ENCODE measurements around the gene TRAF4. TPM values are rescaled to one million over a fixed set of nuclear protein-coding genes. Genes with fewer than 3 reads are reported as not detected.
A peak's percentile ranks its signal among the peaks of the same experiment; 100 is the strongest.

Gene TRAF4
- polyA plus RNA-seq, 1 donor from 2014 or later = 139 TPM

DNA sequence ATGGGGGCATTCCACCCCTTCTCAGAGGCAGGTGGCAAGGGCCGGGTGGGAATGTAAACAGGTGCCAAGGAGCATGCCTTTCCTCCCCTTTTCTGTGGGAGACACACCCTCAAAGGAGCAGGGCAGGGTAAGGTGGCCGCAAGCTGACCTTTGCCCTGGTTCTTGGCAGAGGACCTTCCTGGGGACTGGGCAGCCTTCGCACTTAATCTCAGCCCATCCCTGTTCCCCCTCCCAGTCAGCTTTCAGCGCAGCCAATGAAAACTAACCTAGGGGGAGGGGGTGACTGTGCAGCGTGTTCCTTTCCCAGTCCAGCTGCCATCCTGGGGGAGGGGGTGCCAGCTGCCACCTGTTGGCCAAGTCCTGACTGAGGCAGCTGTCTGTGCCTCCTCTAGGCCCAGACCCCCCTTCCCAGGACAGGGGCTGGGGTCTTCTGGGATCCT is 2.8 kb downstream of the TRAF4 start (continued):
- TF ChIP-seq, protein P1, sequence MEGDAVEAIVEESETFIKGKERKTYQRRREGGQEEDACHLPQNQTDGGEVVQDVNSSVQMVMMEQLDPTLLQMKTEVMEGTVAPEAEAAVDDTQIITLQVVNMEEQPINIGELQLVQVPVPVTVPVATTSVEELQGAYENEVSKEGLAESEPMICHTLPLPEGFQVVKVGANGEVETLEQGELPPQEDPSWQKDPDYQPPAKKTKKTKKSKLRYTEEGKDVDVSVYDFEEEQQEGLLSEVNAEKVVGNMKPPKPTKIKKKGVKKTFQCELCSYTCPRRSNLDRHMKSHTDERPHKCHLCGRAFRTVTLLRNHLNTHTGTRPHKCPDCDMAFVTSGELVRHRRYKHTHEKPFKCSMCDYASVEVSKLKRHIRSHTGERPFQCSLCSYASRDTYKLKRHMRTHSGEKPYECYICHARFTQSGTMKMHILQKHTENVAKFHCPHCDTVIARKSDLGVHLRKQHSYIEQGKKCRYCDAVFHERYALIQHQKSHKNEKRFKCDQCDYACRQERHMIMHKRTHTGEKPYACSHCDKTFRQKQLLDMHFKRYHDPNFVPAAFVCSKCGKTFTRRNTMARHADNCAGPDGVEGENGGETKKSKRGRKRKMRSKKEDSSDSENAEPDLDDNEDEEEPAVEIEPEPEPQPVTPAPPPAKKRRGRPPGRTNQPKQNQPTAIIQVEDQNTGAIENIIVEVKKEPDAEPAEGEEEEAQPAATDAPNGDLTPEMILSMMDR (IDR thresholded peaks at IDR 0.05; ENCODE audit: poor library complexity, severe bottlenecking) = no peak
- no peak for TF ChIP-seq EZH2 (IDR thresholded peaks at IDR 0.05; ENCODE audit: borderline replicate concordance, insufficient read depth, low read length, poor library complexity, severe bottlenecking)

DNA sequence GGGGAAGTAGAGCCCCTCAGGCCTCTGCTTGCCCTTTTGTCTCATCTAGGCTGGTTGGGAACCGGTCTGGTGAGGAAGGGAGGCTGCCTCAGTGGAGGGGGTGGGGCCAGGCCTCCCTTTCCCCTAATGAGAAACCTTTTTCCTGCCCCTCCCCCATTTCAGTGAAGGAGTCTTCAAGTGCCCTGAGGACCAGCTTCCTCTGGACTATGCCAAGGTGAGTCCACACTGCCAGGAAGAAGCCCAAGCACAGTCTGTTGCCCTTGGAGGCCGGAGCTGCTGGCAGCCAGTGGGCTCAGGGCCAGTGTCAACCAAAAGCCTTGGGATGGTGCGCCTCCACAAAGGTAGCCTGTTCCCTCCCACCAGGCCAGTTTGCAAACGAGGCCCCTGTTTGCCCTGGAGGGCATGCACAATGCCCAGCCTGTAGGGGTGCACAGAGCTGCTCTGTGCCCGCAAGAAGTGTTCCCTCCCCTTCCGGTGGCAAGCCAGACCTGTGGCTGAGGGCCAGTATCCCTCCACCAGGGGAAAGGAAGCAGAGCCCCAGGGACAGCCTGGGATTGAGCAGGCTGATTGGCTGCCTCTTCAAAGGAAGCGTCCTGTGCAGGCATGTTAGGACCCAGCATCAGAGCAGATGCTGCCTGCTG is 3.4 kb downstream of the TRAF4 start:
- H3K9me2 ChIP-seq (ENCODE audit: insufficient read depth, low read length) = no peaks in the 10 kb centered on the region
- no peak overlapping the region for H3K4me2 ChIP-seq (ENCODE audit: low read length)
- no peak overlapping the region for H2AFZ ChIP-seq (ENCODE audit: low read depth, low read length)
- H3K27ac ChIP-seq (ENCODE audit: low read length) = peak overlapping the region; percentile 97
- H3K9ac ChIP-seq (ENCODE audit: low read length) = peak overlapping the region; percentile 99
- no peaks in the 10 kb centered on the region for H3K9me3 ChIP-seq (ENCODE audit: low read length)
- H3K4me3 ChIP-seq (ENCODE audit: low read length) = peak overlapping the region; percentile 84
- peaks cover 28% of the 10 kb centered on the region for H4K20me1 ChIP-seq (ENCODE audit: insufficient read depth)
- H3K36me3 ChIP-seq (ENCODE audit: insufficient read depth, low read length) = peaks cover 22% of the 10 kb centered on the region
- TF ChIP-seq SMC3 (conservative IDR thresholded peaks at IDR 0.05; ENCODE audit: poor library complexity) (no peak), MXI1 (conservative IDR thresholded peaks at IDR 0.05; ENCODE audit: poor library complexity, severe bottlenecking) (no peak), TAF1 (IDR thresholded peaks at IDR 0.05; ENCODE audit: low read depth) (no peak), POLR2AphosphoS5 (IDR thresholded peaks at IDR 0.05) (no peak), EP300 (conservative IDR thresholded peaks at IDR 0.05; ENCODE audit: poor library complexity, severe bottlenecking) (no peak), RAD21 (conservative IDR thresholded peaks at IDR 0.05) (no peak), EZH2 (IDR thresholded peaks at IDR 0.05; ENCODE audit: borderline replicate concordance, insufficient read depth, low read length, poor library complexity, severe bottlenecking) (no peak)
- TF ChIP-seq, protein P1 (IDR thresholded peaks at IDR 0.05; ENCODE audit: poor library complexity, severe bottlenecking) = no peak
- TF ChIP-seq, protein P2, sequence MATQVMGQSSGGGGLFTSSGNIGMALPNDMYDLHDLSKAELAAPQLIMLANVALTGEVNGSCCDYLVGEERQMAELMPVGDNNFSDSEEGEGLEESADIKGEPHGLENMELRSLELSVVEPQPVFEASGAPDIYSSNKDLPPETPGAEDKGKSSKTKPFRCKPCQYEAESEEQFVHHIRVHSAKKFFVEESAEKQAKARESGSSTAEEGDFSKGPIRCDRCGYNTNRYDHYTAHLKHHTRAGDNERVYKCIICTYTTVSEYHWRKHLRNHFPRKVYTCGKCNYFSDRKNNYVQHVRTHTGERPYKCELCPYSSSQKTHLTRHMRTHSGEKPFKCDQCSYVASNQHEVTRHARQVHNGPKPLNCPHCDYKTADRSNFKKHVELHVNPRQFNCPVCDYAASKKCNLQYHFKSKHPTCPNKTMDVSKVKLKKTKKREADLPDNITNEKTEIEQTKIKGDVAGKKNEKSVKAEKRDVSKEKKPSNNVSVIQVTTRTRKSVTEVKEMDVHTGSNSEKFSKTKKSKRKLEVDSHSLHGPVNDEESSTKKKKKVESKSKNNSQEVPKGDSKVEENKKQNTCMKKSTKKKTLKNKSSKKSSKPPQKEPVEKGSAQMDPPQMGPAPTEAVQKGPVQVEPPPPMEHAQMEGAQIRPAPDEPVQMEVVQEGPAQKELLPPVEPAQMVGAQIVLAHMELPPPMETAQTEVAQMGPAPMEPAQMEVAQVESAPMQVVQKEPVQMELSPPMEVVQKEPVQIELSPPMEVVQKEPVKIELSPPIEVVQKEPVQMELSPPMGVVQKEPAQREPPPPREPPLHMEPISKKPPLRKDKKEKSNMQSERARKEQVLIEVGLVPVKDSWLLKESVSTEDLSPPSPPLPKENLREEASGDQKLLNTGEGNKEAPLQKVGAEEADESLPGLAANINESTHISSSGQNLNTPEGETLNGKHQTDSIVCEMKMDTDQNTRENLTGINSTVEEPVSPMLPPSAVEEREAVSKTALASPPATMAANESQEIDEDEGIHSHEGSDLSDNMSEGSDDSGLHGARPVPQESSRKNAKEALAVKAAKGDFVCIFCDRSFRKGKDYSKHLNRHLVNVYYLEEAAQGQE (IDR thresholded peaks at IDR 0.05; ENCODE audit: borderline replicate concordance) = no peak
- H3K27me3 ChIP-seq (ENCODE audit: insufficient read depth, low read depth, low read length) = no peaks in the 10 kb centered on the region
- peaks cover 43% of the 10 kb centered on the region for H3K79me2 ChIP-seq (replicated peaks; ENCODE audit: insufficient read depth, low read length)
- peaks cover 4% of the 10 kb centered on the region for H3F3A ChIP-seq (ENCODE audit: insufficient read depth, low read length, poor library complexity, severe bottlenecking)

Measured in neural cell (in vitro differentiated cells).